HepG2 (cell line): ENCODE measurements around the gene TSSK3. TPM values are rescaled to one million over a fixed set of nuclear protein-coding genes. Genes with fewer than 3 reads are reported as not detected.

Source experiments
- ARID5B ChIP-seq: IDR thresholded peaks from 2 replicates; pipeline ENCODE4 v1.4.0; 2020; ENCODE audit warnings: mild to moderate bottlenecking, missing genetic modification reagents
- ERF ChIP-seq: IDR thresholded peaks from 2 replicates; pipeline ENCODE4 v1.6.1; 2018; ENCODE audit warnings: missing biosample characterization, missing genetic modification reagents
- MIER2 ChIP-seq: IDR thresholded peaks from 2 replicates; pipeline ENCODE4 v1.6.1; 2016; ENCODE audit warnings: missing biosample characterization, missing genetic modification reagents
- ZKSCAN1 ChIP-seq: fragments of 150-350 bp; IDR thresholded peaks from 2 replicates; pipeline ENCODE4 v1.6.1; 2014; ENCODE audit warnings: low read length
- ZNF253 ChIP-seq: sonication (generic); formaldehyde crosslinking; IDR thresholded peaks from 2 replicates; pipeline ENCODE4 v1.8.0; 2022; ENCODE audit warnings: mild to moderate bottlenecking, missing genetic modification reagents, borderline replicate concordance
- ZNF280D ChIP-seq: sonication (generic); formaldehyde crosslinking; IDR thresholded peaks from 2 replicates; pipeline ENCODE4 v1.5.1; 2020; ENCODE audit warnings: mild to moderate bottlenecking, missing genetic modification reagents
- ZNF550 ChIP-seq: sonication (generic); formaldehyde crosslinking; IDR thresholded peaks from 2 replicates; pipeline ENCODE4 v1.4.0; 2020; ENCODE audit warnings: mild to moderate bottlenecking, missing genetic modification reagents, borderline replicate concordance
- polyA plus RNA-seq, 8 experiments: library from polyadenylated mRNA; depleted of rRNA in 3 of 8; stranded (reverse) in 7 of 8; unstranded in 1 of 8; fragments of >200 nt; fragmentation: Illumina TruSeq in 4 of 8; extraction: Trizol in 4 of 8; gene quantifications; 2 replicates each; pipeline versions ENCODE4 v1.2.1 to v1.2.3, GENCODE V29; 2011 to 2016; ENCODE audit warnings: low read depth in 4 of 8, missing spikeins in 1 of 8, mixed read lengths in 1 of 8; ENCODE audit not compliant: insufficient read depth in 1 of 8
- total RNA-seq, 5 experiments: library from RNA; depleted of rRNA; stranded (reverse); fragments of >200 nt; fragmentation: Illumina TruSeq; extraction: Trizol; gene quantifications; 2 replicates each; pipeline ENCODE4 v1.2.3, GENCODE V29; 2016; ENCODE audit warnings: low read depth in 1 of 5
- TF ChIP-seq, protein P1 (sequence below): sonication (generic); formaldehyde crosslinking; IDR thresholded peaks from 2 replicates; pipeline ENCODE4 v1.4.0; 2020; ENCODE audit warnings: missing genetic modification reagents, borderline replicate concordance
- TF ChIP-seq, protein P2 (sequence below): sonication (generic); formaldehyde crosslinking; IDR thresholded peaks from 2 replicates; pipeline ENCODE4 v1.5.0; 2020; ENCODE audit warnings: missing genetic modification reagents
- TF ChIP-seq, protein P3 (sequence below): sonication (generic); formaldehyde crosslinking; IDR thresholded peaks from 2 replicates; pipeline ENCODE4 v1.4.0; 2020; ENCODE audit warnings: mild to moderate bottlenecking, missing genetic modification reagents
- TF ChIP-seq, protein P4 (sequence below): sonication (generic); formaldehyde crosslinking; IDR thresholded peaks from 2 replicates; pipeline ENCODE4 v1.5.0; 2020; ENCODE audit warnings: mild to moderate bottlenecking, missing genetic modification reagents, borderline replicate concordance

TSSK3 gene
- total and polyA plus RNA-seq, 2 of the 13 experiments (the other 11 are each of a cell fraction or from before 2014, with no cell fraction given), result 1.0 to 1.1 TPM

DNA sequence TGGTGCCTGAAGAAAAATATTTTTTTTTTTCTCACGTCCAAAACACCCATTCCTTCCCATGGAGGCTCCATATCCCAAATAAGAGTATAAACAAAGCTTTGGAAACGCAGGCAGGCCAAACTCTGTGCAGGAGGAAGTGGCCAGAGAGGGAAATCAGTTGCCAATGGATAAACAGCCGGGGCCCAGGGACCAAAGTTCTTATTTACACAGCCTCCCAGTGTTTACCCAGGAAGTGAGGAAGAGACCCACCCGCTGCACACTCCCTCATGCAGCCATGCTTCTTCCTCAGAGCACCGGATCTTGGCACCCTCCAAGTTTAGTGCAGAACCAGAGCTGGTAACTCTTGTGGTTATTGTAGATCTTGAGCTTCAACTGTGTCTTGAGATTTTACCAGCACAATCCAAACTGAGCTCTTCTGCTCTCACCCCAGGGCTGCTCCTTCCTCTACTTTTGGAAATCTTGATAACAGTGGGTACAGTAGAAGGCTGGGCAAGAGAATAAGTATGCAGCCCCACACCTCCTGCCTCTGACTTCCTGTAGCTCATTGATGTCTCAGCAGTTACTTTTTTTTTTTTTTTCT, 40.5 kb upstream of the TSSK3 start (continued):
- TF ChIP-seq, protein P1, sequence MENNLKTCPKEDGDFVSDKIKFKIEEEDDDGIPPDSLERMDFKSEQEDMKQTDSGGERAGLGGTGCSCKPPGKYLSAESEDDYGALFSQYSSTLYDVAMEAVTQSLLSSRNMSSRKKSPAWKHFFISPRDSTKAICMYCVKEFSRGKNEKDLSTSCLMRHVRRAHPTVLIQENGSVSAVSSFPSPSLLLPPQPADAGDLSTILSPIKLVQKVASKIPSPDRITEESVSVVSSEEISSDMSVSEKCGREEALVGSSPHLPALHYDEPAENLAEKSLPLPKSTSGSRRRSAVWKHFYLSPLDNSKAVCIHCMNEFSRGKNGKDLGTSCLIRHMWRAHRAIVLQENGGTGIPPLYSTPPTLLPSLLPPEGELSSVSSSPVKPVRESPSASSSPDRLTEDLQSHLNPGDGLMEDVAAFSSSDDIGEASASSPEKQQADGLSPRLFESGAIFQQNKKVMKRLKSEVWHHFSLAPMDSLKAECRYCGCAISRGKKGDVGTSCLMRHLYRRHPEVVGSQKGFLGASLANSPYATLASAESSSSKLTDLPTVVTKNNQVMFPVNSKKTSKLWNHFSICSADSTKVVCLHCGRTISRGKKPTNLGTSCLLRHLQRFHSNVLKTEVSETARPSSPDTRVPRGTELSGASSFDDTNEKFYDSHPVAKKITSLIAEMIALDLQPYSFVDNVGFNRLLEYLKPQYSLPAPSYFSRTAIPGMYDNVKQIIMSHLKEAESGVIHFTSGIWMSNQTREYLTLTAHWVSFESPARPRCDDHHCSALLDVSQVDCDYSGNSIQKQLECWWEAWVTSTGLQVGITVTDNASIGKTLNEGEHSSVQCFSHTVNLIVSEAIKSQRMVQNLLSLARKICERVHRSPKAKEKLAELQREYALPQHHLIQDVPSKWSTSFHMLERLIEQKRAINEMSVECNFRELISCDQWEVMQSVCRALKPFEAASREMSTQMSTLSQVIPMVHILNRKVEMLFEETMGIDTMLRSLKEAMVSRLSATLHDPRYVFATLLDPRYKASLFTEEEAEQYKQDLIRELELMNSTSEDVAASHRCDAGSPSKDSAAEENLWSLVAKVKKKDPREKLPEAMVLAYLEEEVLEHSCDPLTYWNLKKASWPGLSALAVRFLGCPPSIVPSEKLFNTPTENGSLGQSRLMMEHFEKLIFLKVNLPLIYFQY (CRISPR knock-in tag), result peak; percentile 57; the same call in 1 of the 2 replicates
- TF ChIP-seq ZNF253 (CRISPR knock-in tag), result no peak
- no peak for TF ChIP-seq ZNF550 (CRISPR knock-in tag)
- peak; percentile 82 for TF ChIP-seq ERF (CRISPR knock-in tag)
- peak; percentile 93 for TF ChIP-seq ARID5B (CRISPR knock-in tag)
- TF ChIP-seq, protein P2, sequence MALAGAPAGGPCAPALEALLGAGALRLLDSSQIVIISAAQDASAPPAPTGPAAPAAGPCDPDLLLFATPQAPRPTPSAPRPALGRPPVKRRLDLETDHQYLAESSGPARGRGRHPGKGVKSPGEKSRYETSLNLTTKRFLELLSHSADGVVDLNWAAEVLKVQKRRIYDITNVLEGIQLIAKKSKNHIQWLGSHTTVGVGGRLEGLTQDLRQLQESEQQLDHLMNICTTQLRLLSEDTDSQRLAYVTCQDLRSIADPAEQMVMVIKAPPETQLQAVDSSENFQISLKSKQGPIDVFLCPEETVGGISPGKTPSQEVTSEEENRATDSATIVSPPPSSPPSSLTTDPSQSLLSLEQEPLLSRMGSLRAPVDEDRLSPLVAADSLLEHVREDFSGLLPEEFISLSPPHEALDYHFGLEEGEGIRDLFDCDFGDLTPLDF (CRISPR knock-in tag), result no peak
- TF ChIP-seq MIER2 (CRISPR knock-in tag), result peak; percentile 64; the same call in 1 of the 2 replicates
- TF ChIP-seq, protein P3, sequence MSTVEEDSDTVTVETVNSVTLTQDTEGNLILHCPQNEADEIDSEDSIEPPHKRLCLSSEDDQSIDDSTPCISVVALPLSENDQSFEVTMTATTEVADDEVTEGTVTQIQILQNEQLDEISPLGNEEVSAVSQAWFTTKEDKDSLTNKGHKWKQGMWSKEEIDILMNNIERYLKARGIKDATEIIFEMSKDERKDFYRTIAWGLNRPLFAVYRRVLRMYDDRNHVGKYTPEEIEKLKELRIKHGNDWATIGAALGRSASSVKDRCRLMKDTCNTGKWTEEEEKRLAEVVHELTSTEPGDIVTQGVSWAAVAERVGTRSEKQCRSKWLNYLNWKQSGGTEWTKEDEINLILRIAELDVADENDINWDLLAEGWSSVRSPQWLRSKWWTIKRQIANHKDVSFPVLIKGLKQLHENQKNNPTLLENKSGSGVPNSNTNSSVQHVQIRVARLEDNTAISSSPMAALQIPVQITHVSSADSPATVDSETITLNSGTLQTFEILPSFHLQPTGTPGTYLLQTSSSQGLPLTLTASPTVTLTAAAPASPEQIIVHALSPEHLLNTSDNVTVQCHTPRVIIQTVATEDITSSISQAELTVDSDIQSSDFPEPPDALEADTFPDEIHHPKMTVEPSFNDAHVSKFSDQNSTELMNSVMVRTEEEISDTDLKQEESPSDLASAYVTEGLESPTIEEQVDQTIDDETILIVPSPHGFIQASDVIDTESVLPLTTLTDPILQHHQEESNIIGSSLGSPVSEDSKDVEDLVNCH (CRISPR knock-in tag), result no peak
- TF ChIP-seq, protein P4, sequence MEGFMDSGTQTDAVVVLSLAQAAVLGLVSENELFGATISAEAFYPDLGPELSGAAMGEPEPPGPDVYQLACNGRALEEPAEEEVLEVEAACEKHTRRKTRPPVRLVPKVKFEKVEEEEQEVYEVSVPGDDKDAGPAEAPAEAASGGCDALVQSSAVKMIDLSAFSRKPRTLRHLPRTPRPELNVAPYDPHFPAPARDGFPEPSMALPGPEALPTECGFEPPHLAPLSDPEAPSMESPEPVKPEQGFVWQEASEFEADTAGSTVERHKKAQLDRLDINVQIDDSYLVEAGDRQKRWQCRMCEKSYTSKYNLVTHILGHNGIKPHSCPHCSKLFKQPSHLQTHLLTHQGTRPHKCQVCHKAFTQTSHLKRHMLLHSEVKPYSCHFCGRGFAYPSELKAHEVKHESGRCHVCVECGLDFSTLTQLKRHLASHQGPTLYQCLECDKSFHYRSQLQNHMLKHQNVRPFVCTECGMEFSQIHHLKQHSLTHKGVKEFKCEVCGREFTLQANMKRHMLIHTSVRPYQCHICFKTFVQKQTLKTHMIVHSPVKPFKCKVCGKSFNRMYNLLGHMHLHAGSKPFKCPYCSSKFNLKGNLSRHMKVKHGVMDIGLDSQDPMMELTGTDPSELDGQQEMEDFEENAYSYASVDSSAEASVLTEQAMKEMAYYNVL (CRISPR knock-in tag), result peak; percentile 31; the same call in 1 of the 2 replicates
- peak; percentile 77; the same call in 1 of the 2 replicates for TF ChIP-seq ZNF280D (CRISPR knock-in tag)
- TF ChIP-seq ZKSCAN1, result no peak
